Bone marrow (tissue), 2 donors: ENCODE measurements around the gene PAAF1.

Source experiments
- DNase-seq, 2 donors: peaks; one replicate each; lab custom pipeline; 2025; lab: John Stamatoyannopoulos, UW

PAAF1 gene

GRCh38 chr11:73972620-73973449 lies 96.0 kb downstream of the PAAF1 start:
- DNase-seq, result no peak

GRCh38 chr11:73974604-73975478 lies 98.0 kb downstream of the PAAF1 start:
- DNase-seq, result no peak

GRCh38 chr11:73975479-73975757 lies 98.6 kb downstream of the PAAF1 start:
- no peak for DNase-seq

GRCh38 chr11:73976451-73977151 lies 99.8 kb downstream of the PAAF1 start:
- no peak for DNase-seq

GRCh38 chr11:73977856-73978519 lies 101.2 kb downstream of the PAAF1 start:
- no peak for DNase-seq

GRCh38 chr11:73978576-73979086 lies 101.8 kb downstream of the PAAF1 start:
- no peak for DNase-seq

GRCh38 chr11:73980001-73980961 lies 103.5 kb downstream of the PAAF1 start:
- peak in 1 of 2 donors; percentile 51 for DNase-seq
